Measurements from ENCODE around the gene CUX1.

DNA sequence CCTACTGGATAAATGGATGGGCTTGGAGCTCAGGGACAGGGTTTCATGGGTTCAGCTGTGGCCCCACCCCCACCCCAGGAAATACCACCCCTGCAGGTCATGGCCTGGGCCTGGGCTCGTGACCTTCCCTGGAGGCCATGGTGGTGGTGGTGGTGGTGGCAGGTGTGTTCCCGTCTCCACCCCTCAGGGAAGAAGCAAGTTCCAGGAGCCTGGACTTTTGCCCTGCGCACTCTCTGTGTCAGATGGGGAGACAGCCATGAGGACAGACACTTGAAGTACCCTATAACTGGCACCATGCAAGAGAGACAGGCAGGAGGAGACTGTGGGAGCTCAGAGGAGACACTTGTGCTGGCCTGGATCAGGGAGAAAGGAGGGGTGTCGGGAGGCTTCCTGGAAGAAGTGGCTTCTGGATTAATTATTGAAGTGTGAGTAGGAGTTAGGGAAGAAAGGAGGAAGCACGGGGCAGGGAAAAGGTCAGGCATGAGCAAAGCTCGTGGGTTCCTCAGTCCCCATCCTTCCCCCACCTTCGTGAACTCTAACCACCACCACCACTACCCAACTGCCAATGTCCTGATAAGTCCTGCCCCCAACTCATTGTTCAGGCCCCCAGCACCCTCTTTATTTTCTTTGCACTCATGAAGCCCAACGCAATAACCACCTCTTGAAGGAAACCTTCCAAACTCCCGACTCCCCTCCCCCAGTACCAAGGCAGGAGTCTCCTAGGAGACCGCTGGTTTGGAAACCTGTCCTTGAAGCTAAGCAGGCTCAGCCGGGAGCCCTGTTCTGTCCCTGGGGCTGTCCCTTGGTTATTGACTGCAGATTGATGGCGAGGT, 478.1 kb downstream of the CUX1 start:
- TF ChIP-seq, protein P1, sequence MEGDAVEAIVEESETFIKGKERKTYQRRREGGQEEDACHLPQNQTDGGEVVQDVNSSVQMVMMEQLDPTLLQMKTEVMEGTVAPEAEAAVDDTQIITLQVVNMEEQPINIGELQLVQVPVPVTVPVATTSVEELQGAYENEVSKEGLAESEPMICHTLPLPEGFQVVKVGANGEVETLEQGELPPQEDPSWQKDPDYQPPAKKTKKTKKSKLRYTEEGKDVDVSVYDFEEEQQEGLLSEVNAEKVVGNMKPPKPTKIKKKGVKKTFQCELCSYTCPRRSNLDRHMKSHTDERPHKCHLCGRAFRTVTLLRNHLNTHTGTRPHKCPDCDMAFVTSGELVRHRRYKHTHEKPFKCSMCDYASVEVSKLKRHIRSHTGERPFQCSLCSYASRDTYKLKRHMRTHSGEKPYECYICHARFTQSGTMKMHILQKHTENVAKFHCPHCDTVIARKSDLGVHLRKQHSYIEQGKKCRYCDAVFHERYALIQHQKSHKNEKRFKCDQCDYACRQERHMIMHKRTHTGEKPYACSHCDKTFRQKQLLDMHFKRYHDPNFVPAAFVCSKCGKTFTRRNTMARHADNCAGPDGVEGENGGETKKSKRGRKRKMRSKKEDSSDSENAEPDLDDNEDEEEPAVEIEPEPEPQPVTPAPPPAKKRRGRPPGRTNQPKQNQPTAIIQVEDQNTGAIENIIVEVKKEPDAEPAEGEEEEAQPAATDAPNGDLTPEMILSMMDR (IDR thresholded peaks at IDR 0.05; ENCODE audit: low read length) = no peak
- no peak for TF ChIP-seq EZH2 (optimal IDR thresholded peaks at IDR 0.05; ENCODE audit: low read depth, low read length)

All from MM.1S (cell line).